Fibroblast of lung (primary cell): ENCODE data around the gene OTUB1. TPM values are rescaled to one million over a fixed set of nuclear protein-coding genes. Genes with fewer than 3 reads are reported as not detected.
A peak's percentile ranks its signal among the peaks of the same experiment; 100 is the strongest.

Source experiments
- DNase-seq, 2 donors: peaks; one replicate each; pipeline versions ENCODE4 v3.0.0 to v3.0.0-alpha.2; 2010; ENCODE audit warnings: low read depth in 2 of 2
- H2AFZ ChIP-seq: 2 replicates; pipeline ENCODE4 v1.5.1; 2012; ENCODE audit warnings: low read length, control low read depth, inconsistent platforms
- H3K27ac ChIP-seq: 2 replicates; pipeline ENCODE4 v1.5.1; 2011; ENCODE audit warnings: low read length, control low read depth; ENCODE audit not compliant: insufficient read depth
- H3K27me3 ChIP-seq: 2 replicates; pipeline ENCODE4 v1.5.1; 2011; ENCODE audit warnings: mild to moderate bottlenecking, low read length; ENCODE audit not compliant: control insufficient read depth, insufficient read depth
- H3K36me3 ChIP-seq: 2 replicates; pipeline ENCODE4 v1.5.1; 2011; ENCODE audit warnings: low read length; ENCODE audit not compliant: control insufficient read depth, insufficient read depth
- H3K4me1 ChIP-seq: 2 replicates; pipeline ENCODE4 v1.5.1; 2011; ENCODE audit warnings: low read length; ENCODE audit not compliant: control insufficient read depth, insufficient read depth; ENCODE audit errors: extremely low read depth
- H3K4me2 ChIP-seq: 2 replicates; pipeline ENCODE4 v1.5.1; 2011; ENCODE audit warnings: low read length, control low read depth; ENCODE audit not compliant: insufficient read depth; ENCODE audit errors: extremely low read depth
- H3K4me3 ChIP-seq, 4 experiments: fragments of 200-600 bp in 1 of 4; sonication (generic) in 1 of 4; replicated peaks in 1 of 4; 2 replicates each; pipeline ENCODE4 v1.5.1; 2011 to 2016; ENCODE audit warnings: low read length in 4 of 4, low read depth in 3 of 4, mild to moderate bottlenecking in 3 of 4, control low read depth in 2 of 4, inconsistent platforms in 1 of 4, mixed read lengths in 1 of 4; ENCODE audit not compliant: insufficient read depth in 1 of 4; ENCODE audit errors: control extremely low read depth in 1 of 4
- H3K79me2 ChIP-seq: 2 replicates; pipeline ENCODE4 v1.5.1; 2012; ENCODE audit warnings: mild to moderate bottlenecking, low read length, inconsistent platforms; ENCODE audit not compliant: control insufficient read depth, insufficient read depth
- H3K9ac ChIP-seq: 2 replicates; pipeline ENCODE4 v1.5.1; 2011; ENCODE audit warnings: mild to moderate bottlenecking, low read length, control low read depth; ENCODE audit not compliant: insufficient read depth
- H3K9me3 ChIP-seq: 2 replicates; pipeline ENCODE4 v1.5.1; 2012; ENCODE audit warnings: low read depth, low read length; ENCODE audit not compliant: control insufficient read depth, insufficient read depth
- H4K20me1 ChIP-seq: 2 replicates; pipeline ENCODE4 v1.5.1; 2011; ENCODE audit warnings: low read length; ENCODE audit not compliant: control insufficient read depth, insufficient read depth; ENCODE audit errors: extremely low read depth
- CTCF ChIP-seq, 2 donors: IDR thresholded peaks in 1 of 2; conservative IDR thresholded peaks in 1 of 2; 1 replicate in 1 of 2; 2 replicates in 1 of 2; pipeline ENCODE4 v1.5.1; 2011 to 2012; ENCODE audit warnings: low read length in 2 of 2, control low read depth in 1 of 2, inconsistent platforms in 1 of 2, low read depth in 1 of 2, mild to moderate bottlenecking in 1 of 2
- EZH2 ChIP-seq: IDR thresholded peaks from 2 replicates; pipeline ENCODE4 v1.5.1; 2012; ENCODE audit warnings: low read length, control low read depth, mild to moderate bottlenecking; ENCODE audit errors: missing control alignments
- polyA plus RNA-seq, 2 donors: library from polyadenylated mRNA; depleted of rRNA in 1 of 2; stranded (reverse) in 1 of 2; unstranded in 1 of 2; fragments of >200 nt; gene quantifications; 2 replicates each; pipeline ENCODE4 v1.2.1, GENCODE V29; 2011 to 2012; ENCODE audit warnings: missing spikeins in 1 of 2
- total RNA-seq: library from RNA; depleted of rRNA; stranded (reverse); fragments of >200 nt; gene quantifications from 2 replicates; pipeline ENCODE4 v1.2.1, GENCODE V29; 2014

The OTUB1 gene
- total and polyA plus RNA-seq, 2 donors (not counting 1 experiment from before 2014, with no cell fraction given), result 37.8 to 113 TPM

GRCh38 chr11:63985812-63986155 lies 454 bp upstream of the OTUB1 start:
- Histone ChIP-seq H3K27ac (peak overlapping the region; percentile 79), H3K79me2 (peaks cover 28% of the 10 kb centered on the region)
- TF ChIP-seq EZH2 (no peak), CTCF (conservative IDR thresholded peaks at IDR 0.05 in 1 of 2, IDR thresholded peaks at IDR 0.05 in 1 of 2; ENCODE audit: low read depth in 1 of 2, low read length in 2 of 2) (no peak)

GRCh38 chr11:63986932-63987513 lies 785 bp downstream of the OTUB1 start:
- Histone ChIP-seq H3K4me2 (peak overlapping the region; percentile 93), H3K27me3 (no peaks in the 10 kb centered on the region), H3K9me3 (no peaks in the 10 kb centered on the region), H2AFZ (no peak overlapping the region), H3K4me1 (peaks cover 8% of the 10 kb centered on the region), H3K36me3 (peaks cover 11% of the 10 kb centered on the region), H3K27ac (peak overlapping the region; percentile 79), H3K4me3 (peak overlapping the region; percentile 69 to 96 (median 92)), H3K9ac (peak overlapping the region; percentile 95), H3K79me2 (peaks cover 33% of the 10 kb centered on the region), H4K20me1 (no peaks in the 10 kb centered on the region)
- TF ChIP-seq EZH2 (no peak), CTCF (conservative IDR thresholded peaks at IDR 0.05 in 1 of 2, IDR thresholded peaks at IDR 0.05 in 1 of 2; ENCODE audit: low read depth in 1 of 2, low read length in 2 of 2) (no peak)
- DNase-seq, result no peak

More at GRCh38 chr11:63985812-63986155, 454 bp upstream of the OTUB1 start:
- peak overlapping the region; percentile 69 to 96 (median 92) for H3K4me3 ChIP-seq
- peak overlapping the region; percentile 95 for H3K9ac ChIP-seq
- peaks cover 8% of the 10 kb centered on the region for H3K4me1 ChIP-seq
- no peaks in the 10 kb centered on the region for H3K27me3 ChIP-seq
- H3K36me3 ChIP-seq, result peaks cover 5% of the 10 kb centered on the region
- no peaks in the 10 kb centered on the region for H4K20me1 ChIP-seq
- peak overlapping the region; percentile 76 for H2AFZ ChIP-seq
- no peak for DNase-seq
- no peaks in the 10 kb centered on the region for H3K9me3 ChIP-seq
- peak overlapping the region; percentile 74 for H3K4me2 ChIP-seq

GRCh38 chr11:63991558-63991957 lies 5.3 kb downstream of the OTUB1 start:
- TF ChIP-seq EZH2 (no peak), CTCF (conservative IDR thresholded peaks at IDR 0.05 in 1 of 2, IDR thresholded peaks at IDR 0.05 in 1 of 2; ENCODE audit: low read depth in 1 of 2, low read length in 2 of 2) (no peak)
- Histone ChIP-seq H3K9me3 (no peaks in the 10 kb centered on the region), H3K36me3 (peaks cover 12% of the 10 kb centered on the region), H3K4me1 (peaks cover 5% of the 10 kb centered on the region), H3K4me3 (no peak overlapping the region), H4K20me1 (no peaks in the 10 kb centered on the region), H3K27ac (no peak overlapping the region), H3K9ac (no peak overlapping the region), H3K4me2 (no peak overlapping the region), H2AFZ (no peak overlapping the region), H3K27me3 (no peaks in the 10 kb centered on the region), H3K79me2 (peaks cover 29% of the 10 kb centered on the region)
- DNase-seq, result no peak
